ENCODE data around the gene DNAH3.

GRCh38 chr16:21150375-21151001 lies at the start of gene DNAH3:
- TF ChIP-seq EZH2 (IDR thresholded peaks at IDR 0.05; ENCODE audit: low read depth) (no peak), CTCF (conservative IDR thresholded peaks at IDR 0.05) (no peak)

Measured in PC-9 (cell line).